Lung (tissue), 12 donors: Measurements from ENCODE around the gene TPO. TPM values are rescaled to one million over a fixed set of nuclear protein-coding genes. Genes with fewer than 3 reads are reported as not detected.

Experiments
- ATAC-seq: fragments of 200-7000 bp; cut with Tn5 transposase; one replicate; pipeline ENCODE4 v1.9.1; 2020; ENCODE audit warnings: moderate number of reproducible peaks; ENCODE audit not compliant: insufficient read depth, low FRiP score
- DNase-seq, 3 donors: peaks; one replicate each; pipeline ENCODE4 v3.0.0-alpha.2; 2013 to 2017
- H3K27ac ChIP-seq, 2 donors: one replicate each; pipeline ENCODE4 v1.5.1; 2013; ENCODE audit warnings: mild to moderate bottlenecking in 2 of 2, moderate library complexity in 2 of 2, control low read depth in 1 of 2, inconsistent platforms in 1 of 2, low read depth in 1 of 2, low read length in 1 of 2
- H3K27me3 ChIP-seq, 3 donors: one replicate each; pipeline ENCODE4 v1.5.1; 2013; ENCODE audit warnings: low read length in 2 of 3; ENCODE audit not compliant: control insufficient read depth in 3 of 3, insufficient read depth in 3 of 3
- H3K36me3 ChIP-seq, 4 donors: one replicate each; pipeline ENCODE4 v1.5.1; 2013; ENCODE audit warnings: low read length in 4 of 4, mild to moderate bottlenecking in 1 of 4, moderate library complexity in 1 of 4; ENCODE audit not compliant: control insufficient read depth in 4 of 4, insufficient read depth in 4 of 4
- H3K4me1 ChIP-seq, 5 donors: one replicate each; pipeline ENCODE4 v1.5.1; 2013; ENCODE audit warnings: low read length in 5 of 5, mild to moderate bottlenecking in 2 of 5, moderate library complexity in 1 of 5; ENCODE audit not compliant: control insufficient read depth in 5 of 5, insufficient read depth in 5 of 5
- H3K4me3 ChIP-seq: one replicate; pipeline ENCODE4 v1.5.1; 2013; ENCODE audit warnings: mild to moderate bottlenecking, control low read depth, moderate library complexity
- H3K9ac ChIP-seq, 2 donors: one replicate each; pipeline ENCODE4 v1.5.1; 2013; ENCODE audit warnings: low read length in 2 of 2, control low read depth in 1 of 2; ENCODE audit not compliant: insufficient read depth in 1 of 2
- H3K9me3 ChIP-seq, 4 donors: one replicate each; pipeline ENCODE4 v1.5.1; 2013; ENCODE audit warnings: low read length in 3 of 4, mild to moderate bottlenecking in 1 of 4, moderate library complexity in 1 of 4; ENCODE audit not compliant: control insufficient read depth in 4 of 4, insufficient read depth in 3 of 4
- WGBS, 2 donors: extraction: QIAGEN DNeasy Blood & Tissue Kit; methylation state at CpG; one replicate each; pipeline ENCODE4 v1.1.7; 2013; 5-methylcytosine and 5-hydroxymethylcytosine counted together
- polyA plus RNA-seq, 2 donors: library from polyadenylated mRNA; stranded (reverse); fragments of 200-250 nt; gene quantifications; one replicate each; pipeline ENCODE4 v1.2.1, GENCODE V29; 2013
- total RNA-seq, 2 donors: library from RNA; depleted of rRNA in 1 of 2; stranded (reverse); fragments of >200 nt in 1 of 2; gene quantifications; one replicate each; pipeline ENCODE4 v1.2.1, GENCODE V29; 2014 to 2021
- TF ChIP-seq, protein P1 (sequence below): IDR thresholded peaks from 2 replicates; pipeline ENCODE4 v1.5.1; 2012; ENCODE audit warnings: mild to moderate bottlenecking; ENCODE audit errors: control extremely low read depth, extremely low read depth
- donor health status: control.
- donor health status: control.
- donor health status: Bipolar disorder and iron deficiency.
- donor health status: healthy.
- donor health status: DM: yes; HTN: yes; CAD: no.

Gene TPO
- total and polyA plus RNA-seq, 4 donors: 0.17 to 0.31 TPM; not detected in 2

DNA sequence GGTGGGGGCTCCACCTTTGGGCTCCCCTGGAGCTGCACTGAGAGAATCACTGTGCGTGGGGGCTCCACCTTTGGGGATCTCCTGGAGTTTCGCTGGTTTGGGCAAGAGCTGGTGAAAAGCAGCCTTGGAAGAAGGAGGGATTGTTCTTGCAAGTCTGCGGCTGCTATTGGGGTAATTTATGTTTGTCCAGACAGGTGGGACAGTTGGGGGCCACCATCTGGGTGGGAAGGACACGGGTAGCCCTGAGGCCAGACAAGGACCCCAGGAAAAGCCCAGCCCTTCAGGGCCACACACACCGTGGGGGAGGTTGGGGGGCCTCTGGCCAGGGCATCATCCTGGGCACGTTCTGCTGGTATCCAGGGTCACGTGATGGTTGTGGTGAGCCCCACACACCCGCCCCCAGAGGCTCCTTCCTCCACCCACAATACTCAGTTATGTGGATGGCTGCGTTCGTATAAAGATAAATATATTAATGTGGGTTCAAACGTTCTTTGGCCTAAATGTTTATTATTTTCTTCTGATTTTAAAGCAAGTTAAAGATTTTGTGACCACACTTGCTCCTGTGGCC is 47.7 kb downstream of the TPO start:
- Histone ChIP-seq H3K27ac (no peak overlapping the region), H3K4me1 (no peaks in the 10 kb centered on the region), H3K27me3 (peaks cover 0 to 4% (median 0%) of the 10 kb centered on the region in 3 donors), H3K9me3 (no peaks in the 10 kb centered on the region), H3K4me3 (no peak overlapping the region), H3K36me3 (no peaks in the 10 kb centered on the region), H3K9ac (no peak overlapping the region)
- TF ChIP-seq, protein P1, sequence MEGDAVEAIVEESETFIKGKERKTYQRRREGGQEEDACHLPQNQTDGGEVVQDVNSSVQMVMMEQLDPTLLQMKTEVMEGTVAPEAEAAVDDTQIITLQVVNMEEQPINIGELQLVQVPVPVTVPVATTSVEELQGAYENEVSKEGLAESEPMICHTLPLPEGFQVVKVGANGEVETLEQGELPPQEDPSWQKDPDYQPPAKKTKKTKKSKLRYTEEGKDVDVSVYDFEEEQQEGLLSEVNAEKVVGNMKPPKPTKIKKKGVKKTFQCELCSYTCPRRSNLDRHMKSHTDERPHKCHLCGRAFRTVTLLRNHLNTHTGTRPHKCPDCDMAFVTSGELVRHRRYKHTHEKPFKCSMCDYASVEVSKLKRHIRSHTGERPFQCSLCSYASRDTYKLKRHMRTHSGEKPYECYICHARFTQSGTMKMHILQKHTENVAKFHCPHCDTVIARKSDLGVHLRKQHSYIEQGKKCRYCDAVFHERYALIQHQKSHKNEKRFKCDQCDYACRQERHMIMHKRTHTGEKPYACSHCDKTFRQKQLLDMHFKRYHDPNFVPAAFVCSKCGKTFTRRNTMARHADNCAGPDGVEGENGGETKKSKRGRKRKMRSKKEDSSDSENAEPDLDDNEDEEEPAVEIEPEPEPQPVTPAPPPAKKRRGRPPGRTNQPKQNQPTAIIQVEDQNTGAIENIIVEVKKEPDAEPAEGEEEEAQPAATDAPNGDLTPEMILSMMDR: no peak
- ATAC-seq (no peak), DNase-seq (no peak)
- WGBS, 2 donors: 74 to 77% methylated on average over 11 of the region's 11 CpGs

DNA sequence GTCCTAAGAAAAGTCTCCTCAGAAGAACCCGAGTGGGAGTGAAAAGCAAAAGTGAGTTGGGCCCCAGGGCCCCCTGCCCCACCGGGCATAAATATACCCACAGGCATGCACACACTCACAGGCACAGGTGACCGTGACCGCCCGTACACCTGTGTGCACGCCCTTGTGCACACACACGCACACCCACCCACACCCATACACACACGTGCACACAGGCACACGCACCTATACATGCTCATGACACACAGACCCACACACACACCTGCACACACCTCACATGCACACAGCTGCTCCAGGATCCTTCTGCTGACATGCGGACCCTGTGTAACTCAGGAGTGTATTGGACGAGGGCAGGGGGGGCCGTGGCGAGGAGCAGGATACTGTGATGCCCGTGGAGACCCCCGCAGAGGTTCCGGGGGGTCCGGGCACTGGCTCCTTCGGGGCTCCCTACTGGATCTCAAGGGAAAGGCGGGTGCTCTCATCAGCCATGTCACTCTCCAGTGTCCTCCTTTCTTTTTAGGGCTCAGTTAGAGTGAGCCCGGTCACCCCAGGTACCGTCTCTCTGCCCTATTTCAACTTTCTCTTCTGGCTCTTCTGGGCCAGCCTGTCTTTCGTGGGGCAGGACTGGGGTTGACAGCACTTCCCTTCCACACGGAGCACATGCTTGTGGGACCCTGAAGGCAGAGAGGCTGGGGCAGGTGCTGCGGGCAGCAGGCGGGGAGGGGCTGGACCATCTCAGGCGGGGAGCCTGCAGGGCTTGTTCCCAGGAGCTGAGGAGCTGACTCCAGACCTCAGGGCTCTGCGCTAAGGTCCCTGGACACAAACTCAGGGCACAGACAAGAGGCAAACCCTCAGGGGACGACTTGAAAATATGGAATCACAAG is 48.5 kb downstream of the TPO start:
- Histone ChIP-seq H3K9me3 (no peaks in the 10 kb centered on the region), H3K4me3 (no peak overlapping the region), H3K36me3 (no peaks in the 10 kb centered on the region), H3K4me1 (no peaks in the 10 kb centered on the region), H3K9ac (no peak overlapping the region), H3K27ac (no peak overlapping the region), H3K27me3 (peaks cover 0 to 4% (median 0%) of the 10 kb centered on the region in 3 donors)
- 79% methylated on average over 28 of the region's 28 CpGs for WGBS, 2 donors
- DNase-seq: no peak
- no peak for ATAC-seq
- TF ChIP-seq, protein P1: no peak

DNA sequence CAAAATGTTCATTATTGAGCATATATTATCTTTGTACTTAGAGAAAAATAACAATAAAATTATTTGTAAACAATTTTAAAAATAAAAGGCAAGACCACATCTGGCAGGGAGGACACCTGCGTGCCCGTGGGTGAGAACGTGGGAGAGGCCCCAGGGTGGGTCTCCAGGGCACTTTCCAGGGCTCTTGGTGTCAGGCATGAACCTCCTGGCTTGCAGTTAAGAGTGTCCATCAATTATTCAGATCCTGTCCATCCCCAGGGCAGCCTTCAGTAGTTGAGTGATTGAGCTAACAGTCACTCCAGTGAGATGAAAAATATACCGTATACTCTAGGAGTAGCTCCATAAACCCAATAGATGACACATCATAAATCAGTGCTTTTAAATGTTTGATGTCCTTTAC is 49.7 kb downstream of the TPO start:
- TF ChIP-seq, protein P1: no peak
- Histone ChIP-seq H3K27me3 (peaks cover 0 to 4% (median 0%) of the 10 kb centered on the region in 3 donors), H3K36me3 (no peaks in the 10 kb centered on the region), H3K9ac (no peak overlapping the region), H3K4me1 (no peaks in the 10 kb centered on the region), H3K4me3 (no peak overlapping the region), H3K27ac (no peak overlapping the region), H3K9me3 (no peaks in the 10 kb centered on the region)
- DNase-seq (no peak), ATAC-seq (no peak)
- WGBS, 2 donors: 64 to 66% methylated on average over 4 of the region's 4 CpGs
